ENCODE results near the gene OR2F2.

The OR2F2 gene

GRCh38 chr7:143934526-143935325, at the start of gene OR2F2:
Gene OR2F2 (plus strand): TSS chr7:143935233. CDS start chr7:143935233, 0 bp downstream.
- DNase-seq: no peak

DNA sequence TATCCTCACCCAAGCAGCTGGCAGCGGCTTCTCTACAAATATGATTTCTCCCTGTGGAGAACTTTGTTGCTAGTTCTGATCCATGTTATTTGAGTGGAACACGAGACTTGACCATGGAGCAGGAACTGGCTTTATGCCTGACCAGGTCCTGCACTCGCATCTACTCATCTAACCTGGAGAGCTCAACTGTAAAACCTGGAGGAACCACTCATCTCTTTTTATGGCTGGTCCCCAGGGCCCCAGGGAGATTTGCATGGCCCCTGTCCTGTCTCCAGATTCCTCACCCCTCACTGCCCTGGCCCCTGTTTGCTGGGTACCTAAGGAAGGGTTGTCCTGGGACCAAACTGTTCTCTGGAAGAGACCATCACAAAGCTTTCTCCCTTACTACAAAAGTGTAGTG, 49.1 kb upstream of the OR2F2 start:
- peak; percentile 31 for DNase-seq

DNA sequence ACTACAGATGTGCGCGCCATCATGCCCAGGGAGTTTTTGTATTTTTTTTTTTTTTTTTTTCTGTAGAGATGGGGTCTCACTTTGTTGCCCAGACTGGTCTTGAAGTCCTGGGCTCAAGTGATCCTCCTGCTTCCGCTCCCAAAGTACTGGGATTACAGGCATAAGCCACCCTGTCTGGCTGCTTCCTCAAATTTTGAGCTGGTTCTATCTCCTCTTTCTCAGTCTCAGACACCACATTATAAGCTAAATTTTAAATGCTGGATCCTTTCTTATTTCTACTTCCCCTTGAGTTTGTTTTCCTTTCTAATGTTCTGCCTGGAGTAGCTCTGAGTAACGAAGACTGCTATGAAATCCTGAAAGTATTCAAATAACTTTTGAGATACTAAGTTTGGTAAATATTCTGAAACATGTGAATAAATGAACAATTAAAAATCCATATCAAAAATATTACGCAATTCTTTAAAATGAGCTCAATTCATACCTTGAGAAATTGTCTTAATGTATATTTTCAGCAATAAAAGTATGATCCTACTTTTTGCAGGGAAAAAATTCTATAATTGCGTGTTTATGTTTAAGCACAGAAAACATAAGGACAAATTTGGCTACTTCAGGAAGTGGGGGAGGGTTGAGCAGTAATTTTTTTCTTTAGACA, 48.1 kb upstream of the OR2F2 start:
- no peak for DNase-seq

DNA sequence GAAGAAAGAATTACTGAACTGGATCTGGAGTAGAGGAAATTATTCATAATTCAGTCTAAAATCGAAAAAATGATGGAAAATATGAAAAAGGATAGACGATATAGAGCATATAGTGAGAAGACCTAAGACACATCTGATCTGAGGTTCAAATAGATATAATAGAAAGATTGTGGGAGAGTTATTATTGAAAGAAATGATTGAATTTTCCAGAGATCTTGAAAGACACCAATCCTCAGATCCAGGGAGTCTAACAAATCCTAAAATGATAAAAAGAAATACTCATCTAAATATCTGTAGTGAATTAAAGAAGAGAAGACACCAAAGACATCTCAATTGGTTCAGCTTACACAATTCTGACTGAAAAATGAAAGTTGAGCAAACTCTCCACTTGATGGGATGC, 46.0 kb upstream of the OR2F2 start:
- DNase-seq: no peak

DNA sequence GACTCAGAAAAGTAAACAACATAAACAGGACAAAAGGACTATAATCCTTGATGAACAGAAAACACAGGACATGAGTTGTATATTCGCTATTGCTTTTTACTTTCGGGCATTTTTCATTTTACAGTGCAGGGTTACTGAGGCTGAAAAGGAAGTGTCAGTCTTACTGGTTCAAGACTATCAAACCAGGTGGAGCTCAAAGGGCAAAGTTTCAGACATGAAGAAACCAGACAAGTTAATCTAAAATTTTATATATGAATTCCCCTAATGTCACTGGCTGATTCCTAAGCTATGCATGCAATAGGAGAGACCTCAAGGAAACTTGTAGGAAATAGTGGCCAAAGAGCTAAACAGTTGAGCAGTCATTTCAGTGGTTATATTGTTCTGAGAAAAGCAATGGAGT, 44.5 kb upstream of the OR2F2 start:
- no peak for DNase-seq

- no peak for DNase-seq
These were observed 43.6 kb upstream of the OR2F2 start for GRCh38 chr7:143891457-143891856.

GRCh38 chr7:143892527-143893300, 42.3 kb upstream of the OR2F2 start:
- DNase-seq: no peak

DNA sequence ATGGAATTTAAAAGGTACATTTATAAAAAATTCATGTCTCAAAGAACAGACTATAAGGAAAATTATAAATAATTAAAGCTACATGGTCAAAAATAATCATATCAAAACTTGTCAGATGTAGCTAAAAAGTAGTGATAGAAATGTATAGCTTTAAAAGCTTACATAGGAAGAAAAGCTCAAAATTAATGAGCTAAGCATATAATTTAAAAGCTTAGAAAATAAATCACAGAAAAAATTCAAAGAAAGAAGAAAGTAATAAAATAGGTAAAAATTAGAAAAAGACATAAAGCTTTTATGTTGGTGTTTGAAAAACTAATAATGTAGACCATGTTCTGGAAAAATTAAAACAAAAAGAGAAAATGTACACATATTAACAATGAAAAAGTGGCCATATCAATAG, 38.4 kb upstream of the OR2F2 start:
- DNase-seq: no peak

- DNase-seq: no peak
These were observed 36.2 kb upstream of the OR2F2 start for GRCh38 chr7:143898810-143899209.

DNA sequence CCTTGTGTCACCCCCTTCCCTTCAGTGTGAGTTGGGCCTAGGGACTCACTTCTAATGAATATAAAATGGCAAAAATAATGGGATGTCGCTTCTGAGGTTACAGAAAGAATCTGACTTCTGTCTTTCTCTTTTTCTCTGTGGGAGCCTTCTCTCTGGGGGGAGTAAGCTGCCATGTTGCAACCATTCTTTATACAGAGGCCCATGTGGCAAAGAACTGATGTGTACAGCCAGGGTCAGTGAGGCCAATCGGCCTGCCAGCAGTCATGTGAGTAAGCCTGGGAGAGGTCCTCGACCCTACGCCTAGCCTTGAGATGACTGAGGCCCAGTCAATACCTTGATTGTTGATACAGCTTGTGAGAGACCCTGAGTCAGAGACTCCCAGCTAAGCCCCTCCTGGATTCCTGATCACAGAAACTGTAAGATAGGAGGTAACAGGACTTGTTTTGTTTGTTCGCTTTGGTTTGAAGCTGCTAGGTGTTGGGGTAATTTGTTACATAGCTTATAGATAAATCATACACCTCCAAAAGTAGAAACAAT, 34.7 kb upstream of the OR2F2 start:
- no peak for DNase-seq

GRCh38 chr7:143901332-143901667, 33.7 kb upstream of the OR2F2 start:
- DNase-seq: peak; percentile 63

DNA sequence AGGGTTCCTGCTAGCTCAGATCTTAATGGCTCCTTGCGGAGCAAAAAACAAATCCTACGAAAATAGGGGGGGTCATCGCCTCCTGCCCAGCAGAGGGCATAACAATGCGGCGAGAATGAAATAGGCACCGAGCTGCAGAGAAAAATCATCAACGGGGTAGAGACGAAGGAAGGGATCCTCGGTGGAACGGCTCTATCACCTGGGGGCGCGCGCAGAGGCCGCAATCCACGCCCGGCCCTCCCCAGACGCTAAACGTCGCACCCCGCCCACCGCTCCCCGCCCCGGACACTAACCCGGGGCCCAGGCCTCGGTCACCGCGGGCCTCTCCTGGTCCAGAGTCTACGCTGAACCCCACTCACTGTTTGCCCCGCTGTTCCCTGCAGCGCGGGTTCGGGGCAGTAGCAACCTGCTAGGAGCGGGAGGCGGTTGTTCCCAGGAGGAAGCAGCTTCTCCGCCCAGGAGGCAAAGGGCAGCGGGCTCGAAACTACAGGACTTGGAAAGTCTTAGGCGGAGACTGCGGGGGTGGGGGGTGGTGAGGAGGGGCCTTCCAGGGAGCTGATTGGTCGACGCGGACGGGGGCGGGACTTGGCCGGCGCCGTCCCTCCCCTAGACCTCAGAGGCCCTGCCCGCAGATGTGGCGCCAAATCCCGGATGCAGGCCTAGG, 33.2 kb upstream of the OR2F2 start, which contains the start of gene TCAF1:
Gene TCAF1, minus strand, starts transcription at position 509 of the 664 bp plus-strand sequence. CDS start 25,568 bp downstream, outside the sequence.
- peak; percentile 97 for DNase-seq

DNA sequence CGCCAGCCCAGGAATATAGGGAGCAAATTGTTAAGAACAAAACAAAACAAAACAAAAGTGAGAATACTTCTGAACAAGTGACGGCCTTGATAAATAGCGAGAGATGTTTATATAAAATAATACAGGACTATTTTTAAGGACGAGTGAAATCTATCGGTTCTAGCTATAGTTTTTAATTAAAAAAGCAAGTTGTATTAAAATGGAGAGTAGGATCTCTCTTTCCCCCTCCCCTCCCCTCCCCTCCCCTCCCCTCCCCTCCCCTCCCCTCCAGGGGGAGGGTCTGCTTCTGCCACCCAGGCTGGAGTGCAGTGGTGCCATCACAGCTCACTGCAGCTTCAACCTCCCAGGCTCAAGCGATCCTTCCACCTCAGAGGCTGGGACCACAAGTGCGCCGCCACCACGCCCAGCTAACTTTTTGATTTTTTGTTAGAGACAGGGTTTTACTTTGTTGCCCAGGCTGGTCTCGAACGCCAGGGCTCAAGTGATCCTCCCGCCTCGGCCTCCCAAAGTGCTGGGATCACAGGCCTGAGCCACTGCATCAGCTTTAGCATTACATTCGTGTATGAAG, 32.6 kb upstream of the OR2F2 start:
- DNase-seq: peak; percentile 16

- no peak for DNase-seq
These were observed 29.5 kb upstream of the OR2F2 start for GRCh38 chr7:143905509-143905908.

GRCh38 chr7:143906151-143906550, 28.9 kb upstream of the OR2F2 start:
- DNase-seq: peak; percentile 37

- no peak for DNase-seq
These were observed 28.1 kb upstream of the OR2F2 start for GRCh38 chr7:143906895-143907294.

DNA sequence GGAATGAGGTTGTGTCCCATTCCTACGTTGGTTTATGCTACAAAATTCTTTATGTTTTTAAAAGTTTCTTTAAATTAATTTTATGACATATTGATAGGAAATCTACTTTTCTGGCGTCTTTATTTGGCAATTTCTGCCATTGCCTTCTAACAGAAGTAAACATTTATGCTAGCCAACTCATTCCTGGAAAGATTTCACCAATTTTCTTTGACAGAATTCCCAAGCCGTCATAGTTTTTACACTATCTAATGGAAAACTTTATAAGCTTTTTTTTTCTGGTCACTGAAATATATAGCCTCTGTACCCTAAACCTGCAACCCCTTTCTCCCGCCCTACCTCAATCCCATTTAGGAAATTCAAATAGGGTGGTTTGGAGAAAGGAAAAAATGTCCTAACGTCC, 26.9 kb upstream of the OR2F2 start:
- DNase-seq: no peak

DNA sequence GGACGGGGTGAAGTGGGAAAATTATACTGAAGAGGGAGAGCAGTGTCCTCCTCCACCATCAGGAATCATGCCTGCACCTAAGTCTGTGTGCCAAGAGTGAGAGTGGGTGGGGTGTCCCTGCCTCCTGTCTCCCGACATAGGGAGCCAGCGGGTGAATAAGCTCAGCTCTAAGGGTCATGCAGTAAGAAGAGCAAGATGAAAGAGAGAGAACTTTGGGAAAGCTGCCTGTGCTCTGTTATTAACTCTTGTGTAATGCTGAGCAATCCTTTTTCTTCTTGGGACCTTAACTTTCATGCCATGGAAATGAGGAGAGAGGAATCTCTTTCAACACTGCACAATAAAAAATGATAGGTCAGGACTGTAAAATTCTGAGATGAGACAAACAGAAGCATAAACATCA, 25.2 kb upstream of the OR2F2 start:
- no peak for DNase-seq

- DNase-seq: no peak
These were observed 24.4 kb upstream of the OR2F2 start for GRCh38 chr7:143910473-143911248.

DNA sequence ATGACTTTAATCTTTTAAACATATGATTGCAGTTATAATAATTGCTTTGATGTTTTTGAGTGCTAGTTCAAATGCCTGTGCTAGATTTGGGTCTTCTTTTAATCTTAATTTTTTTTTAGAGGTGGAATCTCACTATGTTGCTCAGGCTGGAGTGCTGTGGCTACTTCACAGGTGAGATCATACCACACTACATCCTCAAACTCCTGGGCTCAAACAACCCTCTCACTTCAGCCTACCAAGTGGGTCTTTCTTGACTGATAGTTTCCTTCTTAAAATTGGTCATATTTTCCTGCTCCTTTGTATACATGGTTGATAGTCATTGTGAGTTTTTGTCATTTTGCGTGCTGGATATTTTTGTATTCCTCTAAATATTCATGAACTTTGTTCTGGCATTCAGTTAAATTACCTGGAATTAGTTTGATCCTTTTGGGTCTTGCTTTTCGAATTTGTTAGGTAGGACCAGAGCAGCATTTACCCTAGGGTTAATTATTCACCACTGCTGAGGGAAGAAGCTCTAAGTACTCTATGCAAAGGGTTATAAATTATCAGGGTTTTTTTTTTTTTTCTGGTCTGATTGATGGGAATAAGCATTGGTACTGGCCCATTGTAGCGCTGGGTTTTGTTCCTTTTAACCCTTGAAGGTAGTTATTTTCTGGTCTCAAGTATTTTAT, 21.0 kb upstream of the OR2F2 start:
- no peak for DNase-seq
